Cardiac fibroblast (primary cell): ENCODE results near the gene EPS8L1.
"Not testable (repeated sequence)": the region's sequence is repeated elsewhere in the genome, so short reads cannot be mapped to it uniquely, and the experiment has no call there.

Experiments used
- DNase-seq, 2 donors: peaks; one replicate each; pipeline versions ENCODE4 v3.0.0 to v3.0.0-alpha.2; 2010; ENCODE audit warnings: low read depth in 2 of 2
- H3K4me3 ChIP-seq, 2 donors: replicated peaks in 1 of 2; 1 replicate in 1 of 2; 2 replicates in 1 of 2; pipeline ENCODE4 v1.5.1; 2011; ENCODE audit warnings: low read depth in 2 of 2, low read length in 2 of 2, mild to moderate bottlenecking in 2 of 2, moderate library complexity in 1 of 2
- CTCF ChIP-seq: IDR thresholded peaks from one replicate; pipeline ENCODE4 v1.5.1; 2011; ENCODE audit warnings: low read depth, mild to moderate bottlenecking, low read length, inconsistent platforms

EPS8L1 gene

GRCh38 chr19:55034751-55035150 lies 40.9 kb upstream of the EPS8L1 start:
- no peak for TF ChIP-seq CTCF
- no peak for DNase-seq
- H3K4me3 ChIP-seq, result no peak overlapping the region

- no peak overlapping the region for H3K4me3 ChIP-seq
- no peak for TF ChIP-seq CTCF
- DNase-seq, result no peak
These were observed 39.6 kb upstream of the EPS8L1 start for GRCh38 chr19:55036058-55036457.

GRCh38 chr19:55037603-55038002 lies 38.1 kb upstream of the EPS8L1 start:
- H3K4me3 ChIP-seq, DNase-seq: not testable (repeated sequence)

- not testable (repeated sequence) for DNase-seq, H3K4me3 ChIP-seq
These were observed 35.0 kb upstream of the EPS8L1 start for GRCh38 chr19:55040654-55041053.

GRCh38 chr19:55041244-55041626 lies 34.4 kb upstream of the EPS8L1 start:
- TF ChIP-seq CTCF, result no peak
- H3K4me3 ChIP-seq, result no peak overlapping the region
- no peak for DNase-seq

GRCh38 chr19:55041627-55042343 lies 33.9 kb upstream of the EPS8L1 start:
- no peak for DNase-seq
- no peak for TF ChIP-seq CTCF
- H3K4me3 ChIP-seq, result no peak overlapping the region

GRCh38 chr19:55042344-55042678 lies 33.4 kb upstream of the EPS8L1 start:
- no peak for TF ChIP-seq CTCF
- no peak overlapping the region for H3K4me3 ChIP-seq
- no peak for DNase-seq

- TF ChIP-seq CTCF, result no peak
- H3K4me3 ChIP-seq, result no peak overlapping the region
- DNase-seq, result no peak
These were observed 33.0 kb upstream of the EPS8L1 start for GRCh38 chr19:55042688-55043087.
